SK-N-SH (cell line): Measurements from ENCODE around the gene MAP4K5. TPM values are rescaled to one million over a fixed set of nuclear protein-coding genes. Genes with fewer than 3 reads are reported as not detected.
A peak's percentile ranks its signal among the peaks of the same experiment; 100 is the strongest.

Experiments
- CTCF ChIA-PET: fragments of 300-600, 350-600 bp; formaldehyde crosslinking; extraction: SDS; loops from one replicate; lab custom pipeline; 2021; lab: Yijun Ruan, JAX
- POLR2A ChIA-PET: fragments of 350-600 bp; sonication (Branson Sonifier 250); formaldehyde crosslinking; extraction: SDS; loops from one replicate; lab custom pipeline; 2020; ENCODE audit warnings: antibody characterized with exemption, inconsistent platforms; lab: Yijun Ruan, JAX
- DNase-seq: peaks from one replicate; pipeline ENCODE4 v3.0.0; 2012
- H2AFZ ChIP-seq: fragments of 200-600 bp; sonication (generic); 2 replicates; pipeline ENCODE4 v1.8.1; 2016; ENCODE audit warnings: antibody characterized with exemption, mild to moderate bottlenecking, low read depth
- H3F3A ChIP-seq: fragments of 200-600 bp; sonication (generic); replicated peaks from 2 replicates; pipeline ENCODE3; 2016; ENCODE audit warnings: antibody characterized with exemption, mild to moderate bottlenecking; ENCODE audit not compliant: insufficient read depth
- H3K27ac ChIP-seq, 2 experiments: fragments of 200-500 bp in 1 of 2; fragments of 200-600 bp in 1 of 2; sonication (Bioruptor generic) in 1 of 2; sonication (generic), shearing (Covaris generic) in 1 of 2; 2 replicates each; pipeline versions ENCODE4 v1.5.1 to v1.6.1; 2014 to 2016; ENCODE audit warnings: low read depth in 2 of 2, inconsistent platforms in 1 of 2, low read length in 1 of 2, mild to moderate bottlenecking in 1 of 2, mixed read lengths in 1 of 2
- H3K27me3 ChIP-seq: fragments of 200-600 bp; sonication (generic), shearing (Covaris generic); 2 replicates; pipeline ENCODE4 v1.6.1; 2016; ENCODE audit warnings: mixed run types; ENCODE audit not compliant: insufficient read depth
- H3K36me3 ChIP-seq, 2 experiments: fragments of 200-500 bp in 1 of 2; fragments of 200-600 bp in 1 of 2; sonication (Bioruptor generic) in 1 of 2; sonication (generic) in 1 of 2; replicated peaks in 1 of 2; 2 replicates each; pipeline versions ENCODE3 to v1.5.1; 2014 to 2016; ENCODE audit warnings: low read length in 1 of 2, mild to moderate bottlenecking in 1 of 2; ENCODE audit not compliant: insufficient read depth in 2 of 2, control insufficient read depth in 1 of 2
- H3K4me1 ChIP-seq, 2 experiments: fragments of 200-500 bp in 1 of 2; fragments of 200-600 bp in 1 of 2; sonication (Bioruptor generic) in 1 of 2; sonication (generic), shearing (Covaris generic) in 1 of 2; 2 replicates each; pipeline versions ENCODE4 v1.5.1 to v1.6.1; 2014 to 2016; ENCODE audit warnings: low read depth in 1 of 2, low read length in 1 of 2, mixed run types in 1 of 2; ENCODE audit not compliant: insufficient read depth in 2 of 2, control insufficient read depth in 1 of 2
- H3K4me2 ChIP-seq: fragments of 200-600 bp; sonication (generic), shearing (Covaris generic); 2 replicates; pipeline ENCODE4 v1.6.1; 2017; ENCODE audit warnings: mixed run types
- H3K4me3 ChIP-seq, 2 experiments: fragments of 200-500 bp in 1 of 2; fragments of 200-600 bp in 1 of 2; sonication (Bioruptor generic) in 1 of 2; sonication (generic), shearing (Covaris generic) in 1 of 2; 2 replicates each; pipeline versions ENCODE4 v1.5.1 to v1.8.1; 2014 to 2016; ENCODE audit warnings: low read depth in 2 of 2, inconsistent platforms in 1 of 2, low read length in 1 of 2, mild to moderate bottlenecking in 1 of 2, mixed read lengths in 1 of 2, moderate library complexity in 1 of 2
- H3K79me2 ChIP-seq: fragments of 200-600 bp; sonication (generic); 2 replicates; pipeline ENCODE4 v1.8.1; 2017; ENCODE audit warnings: mild to moderate bottlenecking; ENCODE audit not compliant: insufficient read depth
- H3K9ac ChIP-seq: fragments of 200-600 bp; sonication (generic); 2 replicates; pipeline ENCODE4 v1.6.1; 2017; ENCODE audit warnings: mixed run types
- H3K9me2 ChIP-seq: fragments of 200-600 bp; sonication (generic); 2 replicates; pipeline ENCODE4 v1.6.1; 2017; ENCODE audit warnings: mixed run types
- H3K9me3 ChIP-seq: fragments of 200-600 bp; sonication (generic); 2 replicates; pipeline ENCODE4 v1.6.1; 2017; ENCODE audit warnings: mixed run types, mild to moderate bottlenecking, moderate library complexity
- H4K20me1 ChIP-seq: fragments of 200-600 bp; sonication (generic); 2 replicates; pipeline ENCODE4 v1.6.1; 2017; ENCODE audit warnings: mild to moderate bottlenecking, mixed run types; ENCODE audit not compliant: insufficient read depth
- ELF1 ChIP-seq: IDR thresholded peaks from 2 replicates; pipeline ENCODE4 v1.4.0; 2012
- EP300 ChIP-seq, 2 experiments: IDR thresholded peaks; 2 replicates each; pipeline versions ENCODE4 v1.4.0 to v1.6.1; 2012; ENCODE audit warnings: borderline replicate concordance in 1 of 2, low read depth in 1 of 2, low read length in 1 of 2
- EZH2phosphoT487 ChIP-seq: fragments of 200-600 bp; sonication (generic); IDR thresholded peaks from 2 replicates; pipeline ENCODE4 v1.6.1; 2017; ENCODE audit warnings: low read depth, mixed run types, mild to moderate bottlenecking, antibody characterized with exemption, moderate library complexity, borderline replicate concordance
- FOSL2 ChIP-seq: IDR thresholded peaks from 2 replicates; pipeline ENCODE4 v1.4.0; 2012; ENCODE audit warnings: low read depth, mild to moderate bottlenecking, moderate library complexity, borderline replicate concordance
- GABPA ChIP-seq: IDR thresholded peaks from 2 replicates; pipeline ENCODE4 v1.4.0; 2012; ENCODE audit warnings: low read depth, mild to moderate bottlenecking
- RAD21 ChIP-seq: IDR thresholded peaks from 2 replicates; pipeline ENCODE4 v1.6.1; 2012; ENCODE audit warnings: mild to moderate bottlenecking, low read length
- RCOR1 ChIP-seq: fragments of 150-350 bp; IDR thresholded peaks from 2 replicates; pipeline ENCODE4 v1.6.1; 2017; ENCODE audit warnings: antibody characterized with exemption, low read length
- RXRA ChIP-seq: IDR thresholded peaks from 2 replicates; pipeline ENCODE4 v1.4.0; 2012; ENCODE audit warnings: low read depth, mild to moderate bottlenecking, borderline replicate concordance
- TCF12 ChIP-seq: IDR thresholded peaks from 2 replicates; pipeline ENCODE4 v1.4.0; 2012
- USF2 ChIP-seq: fragments of 150-350 bp; IDR thresholded peaks from 2 replicates; pipeline ENCODE4 v1.6.1; 2017; ENCODE audit warnings: antibody characterized with exemption, low read length, low read depth, borderline replicate concordance
- YY1 ChIP-seq: IDR thresholded peaks from 2 replicates; pipeline ENCODE4 v1.4.0; 2012; ENCODE audit warnings: low read depth, mild to moderate bottlenecking
- WGBS: methylation state at CpG from one replicate; pipeline ENCODE4 v1.1.6; 2017; ENCODE audit warnings: low lambda C conversion rate; 5-methylcytosine and 5-hydroxymethylcytosine counted together
- polyA plus RNA-seq, 3 experiments: library from polyadenylated mRNA; depleted of rRNA; stranded (reverse); fragments of >200 nt; gene quantifications; 2 replicates each; pipeline ENCODE4 v1.2.3, GENCODE V29; 2012
- TF ChIP-seq, protein P1 (sequence below): IDR thresholded peaks from 2 replicates; pipeline ENCODE4 v1.6.1; 2012; ENCODE audit warnings: mild to moderate bottlenecking, low read depth, low read length, moderate library complexity

Gene MAP4K5
- polyA plus RNA-seq, 1 of the 3 experiments (the other 2 are of a cell fraction), result 31.8 TPM

GRCh38 chr14:50530794-50531365, 1.5 kb downstream of the MAP4K5 start:
- Histone ChIP-seq H3K4me1 (peaks cover 18 to 31% of the 10 kb centered on the region in 2 experiments), H3K27ac (peak overlapping the region; percentile 91 to 96), H4K20me1 (peaks cover 17% of the 10 kb centered on the region), H3K9me2 (no peaks in the 10 kb centered on the region), H3K4me2 (peak overlapping the region; percentile 86), H3F3A (peaks cover 39% of the 10 kb centered on the region), H3K79me2 (peaks cover 65% of the 10 kb centered on the region), H3K9me3 (no peaks in the 10 kb centered on the region), H3K4me3 (peak overlapping the region; percentile 90), H3K36me3 (peaks cover 0 to 17% of the 10 kb centered on the region in 2 experiments), H3K9ac (peak overlapping the region; percentile 95), H2AFZ (no peak overlapping the region), H3K27me3 (no peaks in the 10 kb centered on the region)
- 14% methylated on average over 8 of the region's 8 CpGs for WGBS
- ChIA-PET POLR2A (interaction anchor here (1.3 kb wide), 1 partner anchor 188 kb away, joined by 6 read pairs; no protein-coding TSS in a partner anchor), CTCF (interaction anchor here (1.2 to 3.0 kb wide), 8 partner anchors 8 to 219 kb away, joined by 3 to 56 read pairs (median 8); partner anchors contain the start of genes DMAC2L and L2HGDH)
- no peak for DNase-seq
- TF ChIP-seq RAD21, result no peak
- TF ChIP-seq EP300 (IDR thresholded peaks at IDR 0.05; ENCODE audit: borderline replicate concordance in 1 of 2, low read depth in 1 of 2, low read length in 1 of 2), result no peak
- TF ChIP-seq RCOR1, result no peak
- no peak for TF ChIP-seq EZH2phosphoT487
- no peak for TF ChIP-seq USF2
- TF ChIP-seq GABPA, result no peak
- TF ChIP-seq, protein P1, sequence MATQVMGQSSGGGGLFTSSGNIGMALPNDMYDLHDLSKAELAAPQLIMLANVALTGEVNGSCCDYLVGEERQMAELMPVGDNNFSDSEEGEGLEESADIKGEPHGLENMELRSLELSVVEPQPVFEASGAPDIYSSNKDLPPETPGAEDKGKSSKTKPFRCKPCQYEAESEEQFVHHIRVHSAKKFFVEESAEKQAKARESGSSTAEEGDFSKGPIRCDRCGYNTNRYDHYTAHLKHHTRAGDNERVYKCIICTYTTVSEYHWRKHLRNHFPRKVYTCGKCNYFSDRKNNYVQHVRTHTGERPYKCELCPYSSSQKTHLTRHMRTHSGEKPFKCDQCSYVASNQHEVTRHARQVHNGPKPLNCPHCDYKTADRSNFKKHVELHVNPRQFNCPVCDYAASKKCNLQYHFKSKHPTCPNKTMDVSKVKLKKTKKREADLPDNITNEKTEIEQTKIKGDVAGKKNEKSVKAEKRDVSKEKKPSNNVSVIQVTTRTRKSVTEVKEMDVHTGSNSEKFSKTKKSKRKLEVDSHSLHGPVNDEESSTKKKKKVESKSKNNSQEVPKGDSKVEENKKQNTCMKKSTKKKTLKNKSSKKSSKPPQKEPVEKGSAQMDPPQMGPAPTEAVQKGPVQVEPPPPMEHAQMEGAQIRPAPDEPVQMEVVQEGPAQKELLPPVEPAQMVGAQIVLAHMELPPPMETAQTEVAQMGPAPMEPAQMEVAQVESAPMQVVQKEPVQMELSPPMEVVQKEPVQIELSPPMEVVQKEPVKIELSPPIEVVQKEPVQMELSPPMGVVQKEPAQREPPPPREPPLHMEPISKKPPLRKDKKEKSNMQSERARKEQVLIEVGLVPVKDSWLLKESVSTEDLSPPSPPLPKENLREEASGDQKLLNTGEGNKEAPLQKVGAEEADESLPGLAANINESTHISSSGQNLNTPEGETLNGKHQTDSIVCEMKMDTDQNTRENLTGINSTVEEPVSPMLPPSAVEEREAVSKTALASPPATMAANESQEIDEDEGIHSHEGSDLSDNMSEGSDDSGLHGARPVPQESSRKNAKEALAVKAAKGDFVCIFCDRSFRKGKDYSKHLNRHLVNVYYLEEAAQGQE, result no peak

DNA sequence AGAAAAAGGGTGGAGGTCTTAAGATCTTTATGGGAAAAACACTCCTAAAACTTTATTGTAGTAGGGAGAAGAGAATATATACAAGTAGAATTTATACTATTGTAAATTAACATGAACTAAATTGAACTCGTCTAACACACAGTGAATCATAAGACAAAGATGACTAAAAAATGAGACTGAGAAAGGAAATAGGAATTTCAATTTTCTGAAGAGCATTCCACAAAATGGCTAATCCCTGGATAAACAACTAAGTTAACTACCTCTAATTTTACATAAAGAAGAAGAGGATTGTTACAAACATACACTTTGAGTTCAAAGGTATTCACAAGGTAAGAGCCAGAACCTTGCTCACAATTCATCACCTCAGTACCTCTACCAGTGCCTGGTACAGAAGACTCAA, 2.0 kb downstream of the MAP4K5 start:
- Histone ChIP-seq H3K79me2 (peaks cover 70% of the 10 kb centered on the region), H3K27me3 (no peaks in the 10 kb centered on the region)
- CTCF ChIA-PET, result interaction anchor here (0.6 kb wide), 1 partner anchor 26 kb away, joined by 3 read pairs; no protein-coding TSS in a partner anchor
- peak; percentile 69; the same call in 1 of the 2 replicates for TF ChIP-seq RXRA
- TF ChIP-seq EP300 (IDR thresholded peaks at IDR 0.05; ENCODE audit: borderline replicate concordance in 1 of 2, low read depth in 1 of 2, low read length in 1 of 2), result peak in 1 of 2 experiments; percentile 17; a peak in 1 of 4 replicates
- TF ChIP-seq ELF1, result no peak
- peak; percentile 11; the same call in 1 of the 2 replicates for TF ChIP-seq TCF12
- TF ChIP-seq FOSL2, result peak; percentile 59; the same call in 1 of the 2 replicates
- TF ChIP-seq YY1, result no peak
- TF ChIP-seq, all 33 proteins: peak for 4
- H3K9me2 ChIP-seq, result no peaks in the 10 kb centered on the region
- peaks cover 20% of the 10 kb centered on the region for H4K20me1 ChIP-seq
- WGBS, result 2% methylated on average over 1 of the region's 1 CpG
- POLR2A ChIA-PET, result no interaction called here
- H3F3A ChIP-seq, result peaks cover 44% of the 10 kb centered on the region
- DNase-seq, result no peak
- H3K9me3 ChIP-seq, result no peaks in the 10 kb centered on the region
- H3K4me1 ChIP-seq, result peaks cover 19 to 34% of the 10 kb centered on the region in 2 experiments
- H3K4me2 ChIP-seq, result peak overlapping the region; percentile 86
- H3K27ac ChIP-seq, result peak overlapping the region; percentile 91 to 96; a peak in 3 of 4 replicates
- H3K4me3 ChIP-seq, result peak overlapping the region; percentile 90
- peak overlapping the region; percentile 95 for H3K9ac ChIP-seq
- H3K36me3 ChIP-seq, result peaks cover 0 to 17% of the 10 kb centered on the region in 2 experiments
- H2AFZ ChIP-seq, result no peak overlapping the region
